Fibroblast of lung (primary cell): ENCODE data around the gene HLA-DRB5. TPM values are rescaled to one million over a fixed set of nuclear protein-coding genes. Genes with fewer than 3 reads are reported as not detected.

Experiments
- DNase-seq, 2 donors: peaks; one replicate each; pipeline versions ENCODE4 v3.0.0 to v3.0.0-alpha.2; 2010; ENCODE audit warnings: low read depth in 2 of 2
- H2AFZ ChIP-seq: 2 replicates; pipeline ENCODE4 v1.5.1; 2012; ENCODE audit warnings: low read length, control low read depth, inconsistent platforms
- H3K27ac ChIP-seq: 2 replicates; pipeline ENCODE4 v1.5.1; 2011; ENCODE audit warnings: low read length, control low read depth; ENCODE audit not compliant: insufficient read depth
- H3K27me3 ChIP-seq: 2 replicates; pipeline ENCODE4 v1.5.1; 2011; ENCODE audit warnings: mild to moderate bottlenecking, low read length; ENCODE audit not compliant: control insufficient read depth, insufficient read depth
- H3K36me3 ChIP-seq: 2 replicates; pipeline ENCODE4 v1.5.1; 2011; ENCODE audit warnings: low read length; ENCODE audit not compliant: control insufficient read depth, insufficient read depth
- H3K4me1 ChIP-seq: 2 replicates; pipeline ENCODE4 v1.5.1; 2011; ENCODE audit warnings: low read length; ENCODE audit not compliant: control insufficient read depth, insufficient read depth; ENCODE audit errors: extremely low read depth
- H3K4me2 ChIP-seq: 2 replicates; pipeline ENCODE4 v1.5.1; 2011; ENCODE audit warnings: low read length, control low read depth; ENCODE audit not compliant: insufficient read depth; ENCODE audit errors: extremely low read depth
- H3K4me3 ChIP-seq, 4 experiments: fragments of 200-600 bp in 1 of 4; sonication (generic) in 1 of 4; replicated peaks in 1 of 4; 2 replicates each; pipeline ENCODE4 v1.5.1; 2011 to 2016; ENCODE audit warnings: low read length in 4 of 4, low read depth in 3 of 4, mild to moderate bottlenecking in 3 of 4, control low read depth in 2 of 4, inconsistent platforms in 1 of 4, mixed read lengths in 1 of 4; ENCODE audit not compliant: insufficient read depth in 1 of 4; ENCODE audit errors: control extremely low read depth in 1 of 4
- H3K79me2 ChIP-seq: 2 replicates; pipeline ENCODE4 v1.5.1; 2012; ENCODE audit warnings: mild to moderate bottlenecking, low read length, inconsistent platforms; ENCODE audit not compliant: control insufficient read depth, insufficient read depth
- H3K9ac ChIP-seq: 2 replicates; pipeline ENCODE4 v1.5.1; 2011; ENCODE audit warnings: mild to moderate bottlenecking, low read length, control low read depth; ENCODE audit not compliant: insufficient read depth
- H3K9me3 ChIP-seq: 2 replicates; pipeline ENCODE4 v1.5.1; 2012; ENCODE audit warnings: low read depth, low read length; ENCODE audit not compliant: control insufficient read depth, insufficient read depth
- H4K20me1 ChIP-seq: 2 replicates; pipeline ENCODE4 v1.5.1; 2011; ENCODE audit warnings: low read length; ENCODE audit not compliant: control insufficient read depth, insufficient read depth; ENCODE audit errors: extremely low read depth
- EZH2 ChIP-seq: IDR thresholded peaks from 2 replicates; pipeline ENCODE4 v1.5.1; 2012; ENCODE audit warnings: low read length, control low read depth, mild to moderate bottlenecking; ENCODE audit errors: missing control alignments
- polyA plus RNA-seq, 2 donors: library from polyadenylated mRNA; depleted of rRNA in 1 of 2; stranded (reverse) in 1 of 2; unstranded in 1 of 2; fragments of >200 nt; gene quantifications; 2 replicates each; pipeline ENCODE4 v1.2.1, GENCODE V29; 2011 to 2012; ENCODE audit warnings: missing spikeins in 1 of 2
- total RNA-seq: library from RNA; depleted of rRNA; stranded (reverse); fragments of >200 nt; gene quantifications from 2 replicates; pipeline ENCODE4 v1.2.1, GENCODE V29; 2014
- TF ChIP-seq, protein P1 (sequence below), 2 donors: IDR thresholded peaks in 1 of 2; conservative IDR thresholded peaks in 1 of 2; 1 replicate in 1 of 2; 2 replicates in 1 of 2; pipeline ENCODE4 v1.5.1; 2011 to 2012; ENCODE audit warnings: low read length in 2 of 2, control low read depth in 1 of 2, inconsistent platforms in 1 of 2, low read depth in 1 of 2, mild to moderate bottlenecking in 1 of 2

The HLA-DRB5 gene
- total and polyA plus RNA-seq, 2 donors (not counting 1 experiment from before 2014, with no cell fraction given): not detected

- H3K79me2 ChIP-seq: no peaks in the 10 kb centered on the region
- H3K9ac ChIP-seq: no peak overlapping the region
- no peak overlapping the region for H3K4me2 ChIP-seq
- no peak for DNase-seq
- no peak overlapping the region for H2AFZ ChIP-seq
- TF ChIP-seq, protein P1, sequence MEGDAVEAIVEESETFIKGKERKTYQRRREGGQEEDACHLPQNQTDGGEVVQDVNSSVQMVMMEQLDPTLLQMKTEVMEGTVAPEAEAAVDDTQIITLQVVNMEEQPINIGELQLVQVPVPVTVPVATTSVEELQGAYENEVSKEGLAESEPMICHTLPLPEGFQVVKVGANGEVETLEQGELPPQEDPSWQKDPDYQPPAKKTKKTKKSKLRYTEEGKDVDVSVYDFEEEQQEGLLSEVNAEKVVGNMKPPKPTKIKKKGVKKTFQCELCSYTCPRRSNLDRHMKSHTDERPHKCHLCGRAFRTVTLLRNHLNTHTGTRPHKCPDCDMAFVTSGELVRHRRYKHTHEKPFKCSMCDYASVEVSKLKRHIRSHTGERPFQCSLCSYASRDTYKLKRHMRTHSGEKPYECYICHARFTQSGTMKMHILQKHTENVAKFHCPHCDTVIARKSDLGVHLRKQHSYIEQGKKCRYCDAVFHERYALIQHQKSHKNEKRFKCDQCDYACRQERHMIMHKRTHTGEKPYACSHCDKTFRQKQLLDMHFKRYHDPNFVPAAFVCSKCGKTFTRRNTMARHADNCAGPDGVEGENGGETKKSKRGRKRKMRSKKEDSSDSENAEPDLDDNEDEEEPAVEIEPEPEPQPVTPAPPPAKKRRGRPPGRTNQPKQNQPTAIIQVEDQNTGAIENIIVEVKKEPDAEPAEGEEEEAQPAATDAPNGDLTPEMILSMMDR (conservative IDR thresholded peaks at IDR 0.05 in 1 of 2, IDR thresholded peaks at IDR 0.05 in 1 of 2; ENCODE audit: low read depth in 1 of 2, low read length in 2 of 2): no peak
- TF ChIP-seq EZH2: no peak
- H3K36me3 ChIP-seq: no peaks in the 10 kb centered on the region
- H3K4me1 ChIP-seq: no peaks in the 10 kb centered on the region
- H3K27ac ChIP-seq: no peak overlapping the region
- no peaks in the 10 kb centered on the region for H3K27me3 ChIP-seq
- H3K9me3 ChIP-seq: no peaks in the 10 kb centered on the region
- no peak overlapping the region for H3K4me3 ChIP-seq
- H4K20me1 ChIP-seq: no peaks in the 10 kb centered on the region
These were observed 36.9 kb upstream of the HLA-DRB5 start for GRCh38 chr6:32566957-32567356.

DNA sequence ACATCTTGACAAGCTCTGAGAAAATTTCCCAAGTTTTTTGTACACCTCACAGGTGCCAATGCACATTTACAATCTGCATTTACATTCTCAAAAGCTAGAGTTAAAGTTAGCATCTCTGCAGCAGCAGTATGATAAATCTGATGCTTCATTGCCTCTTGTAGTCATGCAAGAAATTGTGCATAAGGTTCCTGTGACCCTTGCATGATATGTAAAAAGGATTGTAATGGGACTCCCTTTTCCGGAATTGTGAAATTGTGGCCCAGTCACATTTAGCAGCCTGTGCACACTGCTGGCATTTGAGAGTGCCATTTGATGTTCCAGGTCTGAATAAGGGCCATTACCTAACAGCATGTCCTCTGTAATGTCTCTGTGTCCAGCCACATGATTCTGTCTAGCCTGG lies 35.4 kb upstream of the HLA-DRB5 start:
- H3K36me3 ChIP-seq: no peaks in the 10 kb centered on the region
- no peak overlapping the region for H3K27ac ChIP-seq
- H3K4me2 ChIP-seq: no peak overlapping the region
- TF ChIP-seq EZH2: no peak
- H3K27me3 ChIP-seq: no peaks in the 10 kb centered on the region
- H4K20me1 ChIP-seq: no peaks in the 10 kb centered on the region
- no peaks in the 10 kb centered on the region for H3K79me2 ChIP-seq
- H3K9me3 ChIP-seq: no peaks in the 10 kb centered on the region
- H3K4me1 ChIP-seq: no peaks in the 10 kb centered on the region
- H2AFZ ChIP-seq: no peak overlapping the region
- H3K4me3 ChIP-seq: no peak overlapping the region
- DNase-seq: no peak
- no peak overlapping the region for H3K9ac ChIP-seq

GRCh38 chr6:32562940-32563339 lies 32.9 kb upstream of the HLA-DRB5 start:
- Histone ChIP-seq H3K4me2 (no peak overlapping the region), H3K9ac (no peak overlapping the region)
- DNase-seq: no peak

More at GRCh38 chr6:32562940-32563339, 32.9 kb upstream of the HLA-DRB5 start:
- TF ChIP-seq, protein P1 (conservative IDR thresholded peaks at IDR 0.05 in 1 of 2, IDR thresholded peaks at IDR 0.05 in 1 of 2; ENCODE audit: low read depth in 1 of 2, low read length in 2 of 2): no peak
- Histone ChIP-seq H3K79me2 (no peaks in the 10 kb centered on the region), H3K27me3 (no peaks in the 10 kb centered on the region), H2AFZ (no peak overlapping the region), H3K4me1 (no peaks in the 10 kb centered on the region), H4K20me1 (no peaks in the 10 kb centered on the region), H3K36me3 (no peaks in the 10 kb centered on the region), H3K27ac (no peak overlapping the region), H3K4me3 (no peak overlapping the region), H3K9me3 (no peaks in the 10 kb centered on the region)
